Measurements from ENCODE around the gene RBM39.
"Not testable (repeated sequence)": the region's sequence is repeated elsewhere in the genome, so short reads cannot be mapped to it uniquely, and the experiment has no call there.

RBM39 gene

DNA sequence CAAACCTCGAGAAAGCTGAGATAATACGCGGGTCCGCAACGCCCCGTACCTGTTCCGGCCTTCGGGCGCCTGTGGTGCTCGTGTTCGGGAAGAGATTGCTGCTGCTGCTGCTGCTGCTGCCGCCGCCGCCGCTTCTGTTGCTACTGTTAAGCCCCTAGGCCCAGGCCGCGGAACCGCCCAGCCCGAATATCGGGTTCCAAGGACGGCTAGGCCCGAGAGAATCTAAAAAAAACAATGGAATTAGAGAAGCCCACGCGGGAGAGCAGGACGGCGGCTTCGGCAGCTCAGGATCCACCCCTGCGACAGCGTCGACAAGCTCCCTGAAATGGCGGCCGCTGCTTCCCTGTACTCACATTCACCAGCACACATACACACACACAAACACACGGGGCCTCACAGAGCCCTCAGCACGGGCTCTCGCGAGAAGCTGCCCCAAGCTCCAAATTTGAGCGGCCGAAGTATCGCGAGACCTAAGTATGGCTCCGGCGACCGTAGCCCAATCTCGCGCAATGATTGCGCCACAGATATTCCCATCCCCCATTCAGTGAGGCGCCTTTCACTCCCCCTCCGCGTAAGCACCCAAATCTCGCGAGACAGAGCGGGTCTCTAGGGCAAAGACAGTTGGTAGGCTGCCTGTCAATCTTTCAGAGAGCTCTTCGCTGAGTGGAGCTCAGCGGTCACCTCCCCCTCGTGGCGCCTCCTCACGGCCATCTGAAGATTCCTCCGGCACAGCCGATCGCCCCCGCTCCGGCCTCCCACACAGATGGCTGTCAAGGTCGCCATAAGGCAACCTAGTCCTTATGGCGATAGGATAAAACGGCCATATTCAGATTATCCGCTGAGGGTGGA, at the start of gene RBM39:
TSS of gene RBM39 (minus strand) at position 369 of the 849 bp plus-strand sequence. CDS start 1,386 bp downstream, outside the sequence.
- DNase-seq = peak; percentile 100

- peak; percentile 21 for DNase-seq
Measured at GRCh38 chr20:35791821-35792220, 49.8 kb upstream of the RBM39 start.

DNA sequence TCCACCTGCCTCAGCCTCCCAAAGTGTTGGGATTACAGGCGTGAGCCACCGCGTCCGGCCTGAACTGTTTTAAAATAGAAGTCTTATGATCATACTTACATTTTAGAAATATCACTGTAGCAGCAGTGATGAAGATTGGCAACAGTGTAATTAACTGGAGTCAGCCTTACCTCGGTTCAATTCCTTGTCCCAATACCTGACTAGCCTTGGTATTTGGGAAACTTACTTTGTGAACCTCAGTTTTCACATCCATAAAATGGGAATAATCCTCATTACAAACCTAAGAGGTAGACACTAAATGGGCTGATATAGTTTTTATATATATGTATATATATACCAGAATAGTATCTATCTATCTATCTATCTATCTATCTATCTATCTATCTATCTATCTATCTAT, 49.0 kb upstream of the RBM39 start:
- no peak for DNase-seq

DNA sequence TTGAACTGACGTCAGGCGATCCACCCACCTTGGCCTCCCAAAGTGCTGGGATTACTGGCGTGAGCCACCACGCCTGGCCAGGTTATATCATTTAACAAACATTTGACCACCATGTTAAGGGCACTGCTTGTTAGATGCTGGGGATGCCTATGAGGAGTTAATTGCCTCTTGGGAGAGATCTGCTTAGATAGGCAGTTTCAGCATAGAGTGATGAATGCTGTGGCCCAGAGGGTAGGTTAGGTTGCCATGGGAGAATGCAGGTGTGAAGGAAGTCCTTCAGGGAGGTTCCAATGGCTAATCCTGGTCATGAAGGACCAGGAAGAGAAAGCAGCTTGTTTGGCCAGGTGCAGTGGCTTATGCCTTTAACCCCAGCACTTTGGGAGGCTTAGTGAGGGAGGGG, 46.7 kb upstream of the RBM39 start:
- DNase-seq = no peak

DNA sequence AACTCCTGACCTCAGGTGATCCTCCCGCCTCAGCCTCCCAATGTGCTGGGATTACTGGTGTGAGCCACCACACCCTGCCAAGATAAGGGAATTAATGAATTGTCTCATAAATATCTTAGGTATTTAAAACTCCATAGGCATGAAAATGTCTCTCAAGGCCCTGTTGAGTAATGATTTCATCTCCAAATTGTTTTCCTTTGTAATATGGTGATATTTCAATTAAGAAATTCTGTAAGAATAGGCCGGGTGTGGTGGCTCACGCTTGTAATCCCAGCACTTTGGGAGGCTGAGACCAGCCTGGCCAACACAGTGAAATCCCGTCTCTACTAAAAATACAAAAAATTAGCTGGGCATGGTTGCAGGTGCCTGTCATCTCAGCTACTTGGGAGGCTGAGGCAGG, 43.5 kb upstream of the RBM39 start:
- not testable (repeated sequence) for DNase-seq

DNA sequence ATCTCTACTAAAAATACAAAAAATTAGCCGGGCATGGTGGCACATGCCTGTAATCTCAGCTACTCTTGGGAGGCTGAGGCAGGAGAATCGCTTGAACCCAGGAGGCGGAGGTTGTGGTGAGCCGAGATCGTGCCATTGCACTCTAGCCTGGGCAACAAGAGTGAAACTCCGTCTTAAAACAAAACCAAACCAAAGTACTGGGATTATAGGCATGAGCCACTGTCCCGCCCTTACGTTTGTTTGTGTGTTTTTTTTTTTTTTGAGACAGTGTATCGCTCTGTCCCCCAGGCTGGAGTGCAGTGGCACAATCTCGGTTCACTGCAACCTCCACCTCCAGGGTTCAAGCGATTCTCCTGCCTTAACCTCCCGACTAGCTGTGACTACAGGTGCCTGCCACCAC, 41.8 kb upstream of the RBM39 start:
- DNase-seq = not testable (repeated sequence)

- no peak for DNase-seq
Measured at GRCh38 chr20:35776513-35777101, 34.5 kb upstream of the RBM39 start.

DNA sequence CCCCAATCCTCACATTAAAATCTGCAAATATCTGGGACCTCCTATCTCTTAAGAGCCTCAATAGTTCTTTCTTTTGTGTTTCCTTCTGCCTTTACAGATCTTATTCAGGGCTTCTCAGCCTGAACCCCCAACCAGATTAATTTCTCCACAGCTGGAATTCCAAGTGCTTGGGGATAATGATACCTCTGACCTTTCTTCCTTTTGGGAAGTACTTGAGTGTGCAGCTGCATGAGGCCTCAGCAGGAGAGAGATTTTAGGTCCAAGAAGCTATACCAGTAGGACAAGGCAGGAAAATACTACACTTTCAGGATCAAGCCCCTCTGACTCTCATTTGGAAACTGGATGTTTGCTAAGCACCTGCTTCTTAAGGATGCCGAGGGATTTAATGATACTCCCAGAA, 32.3 kb upstream of the RBM39 start:
- no peak for DNase-seq

GRCh38 chr20:35773154-35773751, 31.2 kb upstream of the RBM39 start:
- DNase-seq = peak; percentile 72

DNA sequence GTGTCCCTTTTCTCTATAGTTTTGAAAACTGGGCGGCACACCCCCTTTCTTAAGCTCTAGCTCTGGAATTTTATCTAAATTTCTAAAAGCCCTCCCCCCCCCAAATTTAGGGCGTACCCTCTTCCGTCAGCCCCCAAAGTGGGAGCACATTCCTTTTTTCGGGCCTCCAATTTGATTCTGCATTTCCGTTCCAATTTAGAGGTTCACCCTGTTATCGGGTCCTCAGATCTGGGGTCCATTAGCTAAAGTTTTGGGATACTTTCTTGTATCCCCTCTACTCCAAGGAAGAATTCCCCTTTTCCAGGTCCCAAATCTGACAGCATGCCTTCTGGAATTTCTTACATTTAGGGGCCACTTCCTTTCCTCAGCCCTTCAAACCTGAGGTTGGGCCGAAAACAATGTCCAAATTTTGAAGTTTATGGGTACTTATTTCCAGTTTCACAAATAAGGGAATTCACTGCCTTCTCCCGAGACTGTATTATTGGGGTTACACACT, 30.6 kb upstream of the RBM39 start:
- no peak for DNase-seq

DNA sequence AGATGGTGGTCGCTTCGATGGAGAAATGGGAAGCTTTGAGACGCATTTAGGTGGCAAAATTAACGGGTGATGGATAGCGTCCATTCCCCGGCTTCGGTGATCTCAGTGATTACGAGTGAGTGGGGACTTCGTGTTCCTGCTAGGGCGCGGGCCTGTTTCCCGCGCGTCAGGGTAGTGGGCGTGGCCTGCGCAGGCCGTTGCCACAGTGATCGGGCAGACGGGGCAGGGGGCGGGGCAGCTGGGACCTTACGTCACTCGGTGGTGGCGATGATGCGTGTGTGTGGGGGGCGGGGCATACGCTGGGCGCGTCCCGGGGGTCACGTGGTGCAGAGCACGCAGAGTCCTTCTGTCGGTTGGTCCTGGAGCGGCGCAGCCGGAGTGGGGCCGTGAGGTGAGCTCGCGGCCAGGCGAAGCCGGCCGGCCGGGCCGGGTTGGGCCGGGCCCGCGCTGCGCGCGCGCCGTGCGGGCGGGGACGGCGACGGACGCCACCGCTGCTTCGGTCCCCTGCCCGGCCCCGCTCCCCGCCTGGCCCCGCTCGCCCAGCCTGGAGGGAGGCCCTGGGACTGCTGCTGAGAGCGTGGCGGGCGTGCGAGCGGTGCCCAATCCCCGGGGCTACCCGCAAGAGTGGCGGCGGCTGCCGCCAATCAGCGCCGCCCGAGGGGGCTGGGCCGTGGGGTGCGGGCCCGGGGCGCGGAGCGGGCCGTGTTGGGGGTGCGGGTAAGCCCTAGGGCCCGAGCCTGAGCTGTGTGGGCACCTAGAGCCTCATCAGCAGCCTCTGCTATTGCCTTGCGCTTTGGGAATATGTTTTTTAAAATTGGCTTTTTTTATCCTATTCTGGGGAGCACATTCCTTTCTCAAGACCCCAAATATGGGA, 29.9 kb upstream of the RBM39 start, which contains the start of gene PHF20:
TSS of gene PHF20 (plus strand) at position 327 of the 874 bp plus-strand sequence. CDS start 29,508 bp downstream, outside the sequence.
- peak; percentile 99 for DNase-seq

DNA sequence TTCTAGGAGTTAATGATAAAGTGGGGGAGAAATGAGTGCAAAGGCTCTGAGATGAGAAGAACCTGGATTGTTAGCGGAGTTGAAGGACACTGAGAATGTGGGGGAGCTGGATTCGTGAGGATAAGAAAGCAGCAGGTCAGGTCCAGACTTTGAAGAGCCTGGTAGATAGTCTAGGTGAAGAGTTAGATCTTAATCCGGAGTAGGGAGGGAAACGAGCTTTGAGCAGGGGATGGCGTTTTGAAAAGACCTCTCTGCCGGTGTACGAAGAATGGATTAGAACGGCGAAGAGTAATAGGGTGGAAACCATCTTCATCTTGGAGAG, 29.3 kb upstream of the RBM39 start:
- DNase-seq = no peak

- peak; percentile 81 for DNase-seq
Measured at GRCh38 chr20:35768731-35769664, 26.9 kb upstream of the RBM39 start.

GRCh38 chr20:35767683-35768481, 25.8 kb upstream of the RBM39 start:
- peak; percentile 84 for DNase-seq

GRCh38 chr20:35766843-35767242, 24.8 kb upstream of the RBM39 start:
- no peak for DNase-seq

- DNase-seq = not testable (repeated sequence)
Measured at GRCh38 chr20:35764936-35765335, 22.9 kb upstream of the RBM39 start.

DNA sequence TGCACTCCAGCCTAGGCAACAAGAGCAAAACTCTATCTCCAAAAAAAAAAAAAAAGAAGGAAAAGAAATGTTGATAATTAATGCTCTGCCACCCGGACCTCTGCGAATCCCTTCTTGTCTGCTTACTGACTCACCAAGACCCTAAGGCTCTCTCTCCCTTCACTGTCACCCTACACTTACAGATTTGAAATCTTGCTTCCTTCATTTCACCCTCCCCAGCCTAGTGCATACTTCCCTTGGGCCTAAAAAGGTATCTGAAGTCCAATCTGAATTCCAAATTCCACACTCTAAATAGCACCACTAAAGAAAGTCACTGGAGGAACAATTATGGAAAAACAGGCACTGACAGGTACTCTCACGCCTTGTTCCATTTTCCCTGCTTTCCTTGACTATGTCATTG, 20.4 kb upstream of the RBM39 start:
- DNase-seq = no peak

GRCh38 chr20:35761548-35761947, 19.5 kb upstream of the RBM39 start:
- DNase-seq = not testable (repeated sequence)

DNA sequence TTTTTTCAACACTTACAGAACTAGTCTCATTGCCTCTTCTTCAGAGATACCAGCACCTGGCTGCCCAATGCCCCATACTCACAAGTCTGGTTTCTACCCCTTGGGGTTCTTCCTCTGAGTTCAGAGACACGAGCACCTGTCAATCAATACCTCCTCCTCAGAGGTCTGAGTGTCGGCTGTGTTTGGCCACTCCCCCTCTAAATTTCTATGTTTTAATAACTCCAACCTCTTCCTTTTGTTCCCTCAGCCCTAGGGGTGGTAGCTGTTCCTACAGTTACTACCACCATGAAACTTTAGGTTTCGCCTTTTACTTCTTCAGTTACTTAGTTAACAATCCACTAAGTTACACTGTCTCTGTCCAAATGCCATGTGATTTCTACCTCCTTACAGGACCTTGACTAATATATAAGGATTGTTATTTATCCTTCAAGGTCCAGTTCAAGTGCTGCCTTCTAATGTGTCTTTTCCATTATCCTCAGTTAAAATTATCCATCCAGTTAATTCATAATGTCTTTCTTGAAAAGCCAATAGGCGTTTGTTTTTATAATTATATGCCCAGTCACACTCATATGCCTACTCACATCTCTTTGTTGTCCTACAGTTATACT, 15.1 kb upstream of the RBM39 start:
- no peak for DNase-seq

- DNase-seq = no peak
Measured at GRCh38 chr20:35756404-35756803, 14.3 kb upstream of the RBM39 start.

All from CD4-positive, alpha-beta T cell treated with Interleukin-15 for 1 hour (primary cell).